ENCODE data around the gene HSPB9.

DNA sequence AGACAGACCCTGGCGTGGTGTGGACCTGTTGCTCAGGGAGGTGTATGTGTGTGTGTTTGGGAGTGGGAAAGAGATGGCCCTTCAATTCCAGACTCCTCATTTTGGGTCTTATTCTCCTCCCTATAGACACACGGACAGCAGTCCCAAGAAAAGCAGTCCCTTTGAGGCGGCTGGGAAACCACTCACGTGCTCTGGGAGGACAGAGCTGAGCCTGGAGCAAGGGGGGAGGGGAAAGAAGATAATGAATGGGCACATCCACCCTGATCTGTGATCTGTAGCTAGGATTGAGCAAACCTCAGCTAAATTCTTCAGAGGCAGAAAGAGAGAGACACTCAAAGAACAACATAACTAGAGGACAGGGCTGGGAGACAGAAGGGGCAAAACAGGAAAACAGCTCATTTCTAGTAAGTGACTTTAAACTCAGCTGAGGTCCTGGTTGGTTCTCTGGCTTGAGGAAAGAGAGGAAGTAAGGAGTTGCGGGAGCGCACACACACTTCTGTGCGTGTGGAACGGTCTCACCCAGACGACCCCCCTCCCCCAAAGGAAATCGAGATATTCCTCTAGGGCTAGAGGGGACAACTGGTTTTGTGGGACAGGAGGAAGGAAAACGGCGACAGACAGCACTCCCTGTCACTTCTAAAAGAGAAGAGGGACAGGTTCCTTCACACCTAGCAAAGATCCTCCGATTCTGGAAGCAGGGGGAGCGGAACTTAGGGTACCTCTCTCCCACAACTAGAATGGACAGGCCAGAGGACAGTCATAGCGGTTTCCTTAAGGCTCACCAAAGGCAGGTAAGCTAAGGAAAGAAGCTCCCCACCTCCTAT, 31.5 kb downstream of the HSPB9 start:
- no peak for TF ChIP-seq CTCF (conservative IDR thresholded peaks at IDR 0.05)
- no peak for TF ChIP-seq EZH2 (IDR thresholded peaks at IDR 0.05; ENCODE audit: low read depth)

Measured in PC-9 (cell line).